Glomerular endothelial cell (primary cell): ENCODE data around the gene C3orf85. TPM values are rescaled to one million over a fixed set of nuclear protein-coding genes. Genes with fewer than 3 reads are reported as not detected.

Experiments used
- DNase-seq: peaks from one replicate; pipeline ENCODE4 v3.0.0-alpha.2; 2011; ENCODE audit warnings: low read depth, low spot score; ENCODE audit errors: extremely low read depth
- total RNA-seq: library from RNA; depleted of rRNA; stranded (reverse); fragments of >200 nt; gene quantifications from 2 replicates; pipeline ENCODE4 v1.2.3, GENCODE V29; 2015

C3orf85 gene
- total RNA-seq, 1 donor from 2014 or later, result not detected

GRCh38 chr3:109149078-109149477, 12.6 kb downstream of the C3orf85 start:
- no peak for DNase-seq

- no peak for DNase-seq
Observed at GRCh38 chr3:109152320-109152719, 15.8 kb downstream of the C3orf85 start.

DNA sequence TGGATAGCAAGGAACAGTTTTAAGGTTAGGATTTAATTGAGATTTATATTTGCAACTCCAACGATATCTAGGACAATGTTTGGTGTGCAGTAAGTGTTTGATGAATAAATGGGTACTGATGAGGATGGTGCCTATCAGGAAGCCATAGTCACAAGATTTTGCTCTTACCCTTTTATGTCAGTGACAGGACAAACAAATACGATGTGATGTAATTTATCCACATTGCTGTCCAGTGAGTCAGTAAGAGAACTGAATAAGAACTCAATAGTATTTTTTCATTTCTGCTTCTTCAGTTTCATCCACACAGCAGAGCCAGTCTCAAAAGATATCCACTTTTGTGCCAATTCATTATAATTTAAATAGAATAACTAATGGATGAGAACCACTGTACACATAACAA, 18.5 kb downstream of the C3orf85 start:
- no peak for DNase-seq

GRCh38 chr3:109155828-109156227, 19.3 kb downstream of the C3orf85 start:
- no peak for DNase-seq

DNA sequence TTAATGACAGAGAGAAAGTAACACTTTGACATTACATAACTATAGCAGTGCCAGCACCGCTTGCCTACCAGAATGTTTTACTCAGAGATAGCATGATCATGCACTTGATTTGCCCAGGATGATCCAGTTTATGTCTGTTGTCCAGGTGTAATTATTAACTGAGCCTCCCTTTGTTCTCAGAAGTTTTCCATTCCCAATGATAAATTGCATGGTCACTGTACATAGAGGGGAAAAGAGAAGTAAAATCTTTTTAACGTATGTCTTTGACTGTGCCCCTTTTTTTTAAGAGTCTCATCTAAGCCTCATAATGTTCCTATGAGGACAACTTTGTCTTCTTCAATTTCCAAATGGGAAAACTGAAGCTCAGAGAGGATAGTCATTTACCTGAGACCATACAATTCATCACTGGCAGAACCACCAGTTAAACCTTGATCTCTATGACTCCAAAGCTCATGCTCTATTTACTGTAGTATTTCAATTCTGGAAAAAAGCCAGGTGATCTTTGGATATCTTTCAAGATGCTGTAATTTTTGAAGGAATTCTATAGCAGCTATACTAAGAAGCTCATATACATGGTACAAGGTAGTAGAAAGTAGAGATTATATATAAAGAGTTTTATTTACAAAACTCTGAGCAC, 25.1 kb downstream of the C3orf85 start:
- DNase-seq, result no peak

DNA sequence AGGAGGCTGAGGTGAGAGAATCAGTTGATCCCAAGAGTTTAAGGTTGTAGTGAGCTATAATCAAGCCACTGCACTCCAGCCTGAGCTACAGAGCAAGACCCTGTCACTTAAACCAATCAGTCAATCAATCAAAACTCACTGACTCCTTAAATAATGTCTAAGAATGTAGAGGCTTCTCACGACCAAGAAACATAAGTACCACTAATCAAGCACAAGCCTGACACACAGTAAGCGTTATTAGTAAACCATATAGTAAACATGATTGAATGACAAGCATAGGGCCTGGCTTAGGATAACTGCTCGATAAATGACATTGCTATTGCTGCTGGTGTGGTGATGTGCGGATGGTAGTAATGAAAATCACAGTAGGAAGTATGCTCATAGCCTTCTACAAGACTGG, 29.4 kb downstream of the C3orf85 start:
- DNase-seq, result no peak

DNA sequence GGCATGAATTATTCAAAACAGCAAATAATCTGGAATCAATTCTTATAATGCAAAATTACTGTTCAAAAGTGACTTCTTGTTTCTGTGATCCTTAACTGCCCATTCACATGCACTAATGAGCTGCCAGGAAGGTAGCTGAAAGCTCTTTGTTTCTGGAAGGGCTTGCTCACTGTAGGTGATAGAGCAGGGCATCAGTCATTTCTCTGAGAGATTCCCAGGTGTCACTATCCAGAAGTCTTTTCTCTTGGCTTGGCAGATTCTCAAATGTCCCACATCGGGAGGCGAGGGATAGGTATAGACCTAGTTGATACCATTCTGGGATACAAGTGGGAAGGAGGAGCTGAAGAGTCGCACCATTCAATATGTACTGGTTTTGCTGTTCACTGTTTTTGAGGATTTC, 35.0 kb downstream of the C3orf85 start:
- no peak for DNase-seq

GRCh38 chr3:109175411-109175810, 38.9 kb downstream of the C3orf85 start:
- DNase-seq, result no peak

DNA sequence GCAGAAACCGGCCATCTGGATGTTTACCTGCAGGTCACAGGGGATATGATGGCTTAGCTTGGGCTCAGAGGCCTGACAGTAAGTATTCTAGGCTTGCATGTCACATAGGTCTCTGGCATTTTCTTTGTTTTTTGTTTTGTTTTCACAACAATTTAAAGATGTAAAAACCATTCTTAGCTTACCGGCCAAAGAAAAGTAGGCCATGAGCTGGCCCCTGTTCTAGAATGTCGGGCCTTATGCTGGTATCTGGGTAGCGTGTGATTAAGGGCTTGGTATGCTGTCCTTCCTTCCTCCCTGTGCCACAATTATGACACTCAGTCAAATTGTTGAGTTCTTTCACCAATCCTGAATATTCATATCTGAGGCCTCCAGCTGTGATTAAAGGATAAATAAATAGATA, 40.2 kb downstream of the C3orf85 start:
- DNase-seq, result no peak

GRCh38 chr3:109177908-109178307, 41.4 kb downstream of the C3orf85 start:
- no peak for DNase-seq

GRCh38 chr3:109178708-109179107, 42.2 kb downstream of the C3orf85 start:
- no peak for DNase-seq

DNA sequence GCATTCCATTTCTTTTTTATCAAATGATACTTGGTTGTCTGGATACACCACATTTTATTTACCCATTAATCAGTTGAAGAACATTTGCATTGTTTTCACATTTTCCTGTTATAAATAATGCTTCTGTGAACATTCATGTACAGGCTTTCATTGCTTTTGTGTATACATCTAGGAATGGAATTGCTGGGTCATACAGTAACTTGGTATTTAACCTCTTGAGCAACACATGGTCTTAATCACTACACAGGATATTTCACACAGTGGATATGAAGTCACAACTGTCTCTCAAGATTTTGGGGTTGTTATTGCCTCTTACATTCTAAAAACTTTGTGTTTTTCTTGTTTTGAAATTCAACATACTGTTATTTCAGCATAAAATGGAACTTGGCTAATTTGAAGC, 48.2 kb downstream of the C3orf85 start:
- DNase-seq, result no peak

- no peak for DNase-seq
Observed at GRCh38 chr3:109187390-109187789, 50.9 kb downstream of the C3orf85 start.

DNA sequence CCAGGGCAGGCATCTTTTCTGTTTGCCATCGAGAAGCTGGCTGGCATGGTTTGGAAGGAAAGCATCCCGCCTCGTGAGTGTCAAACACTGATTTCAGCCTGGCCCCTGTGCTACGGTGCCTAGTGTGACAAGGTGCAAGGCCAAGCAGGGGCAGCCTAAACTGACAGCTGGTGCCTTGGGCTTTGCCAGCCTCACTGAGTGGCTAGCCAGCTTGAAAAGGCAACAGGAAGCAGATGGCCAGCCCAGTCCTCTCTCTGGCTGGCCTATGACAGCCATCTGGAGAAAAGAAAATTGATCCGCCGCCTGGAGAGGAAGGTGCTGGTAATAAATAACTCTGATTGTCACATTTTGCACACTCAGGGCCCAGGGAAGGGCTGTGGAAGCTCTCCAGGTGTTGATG, 52.2 kb downstream of the C3orf85 start:
- no peak for DNase-seq

GRCh38 chr3:109191421-109191820, 54.9 kb downstream of the C3orf85 start:
- no peak for DNase-seq

- DNase-seq, result no peak
Observed at GRCh38 chr3:109195815-109196214, 59.3 kb downstream of the C3orf85 start.

Other genes with a start within 250 kb of the C3orf85 start
- gene GUCA1C, start 182.8 kb upstream of the C3orf85 start, total RNA-seq, result not detected in 2 replicates
- gene MORC1, start 18.6 kb upstream of the C3orf85 start, total RNA-seq, result not detected in 2 replicates
- gene DPPA2, start 179.8 kb downstream of the C3orf85 start, total RNA-seq, result not detected in 2 replicates
- gene DPPA4, start 200.8 kb downstream of the C3orf85 start, total RNA-seq, result 0.92 TPM in 1 of 2 replicates, not detected in the other